GM21723 (cell line): ENCODE measurements around the gene PDE4D.
A peak's percentile ranks its signal among the peaks of the same experiment; 100 is the strongest.

Source experiments
- ATAC-seq: cut with Tn5 transposase; IDR thresholded peaks from one replicate; pipeline ENCODE4 v1.9.1; 2021; ENCODE audit warnings: mild to moderate bottlenecking, moderate library complexity; ENCODE audit not compliant: unreplicated experiment

Gene PDE4D

GRCh38 chr5:59245198-59245597, 648.3 kb downstream of the PDE4D start:
- no peak for ATAC-seq

GRCh38 chr5:59241552-59241951, 652.0 kb downstream of the PDE4D start:
- ATAC-seq: no peak

GRCh38 chr5:59241119-59241518, 652.4 kb downstream of the PDE4D start:
- no peak for ATAC-seq

GRCh38 chr5:59238126-59238902, 655.2 kb downstream of the PDE4D start:
- ATAC-seq: peak; percentile 61

- ATAC-seq: no peak
Measured at GRCh38 chr5:59236986-59237385, 656.5 kb downstream of the PDE4D start.

- no peak for ATAC-seq
Measured at GRCh38 chr5:59236448-59236847, 657.1 kb downstream of the PDE4D start.

GRCh38 chr5:59234236-59234635, 659.3 kb downstream of the PDE4D start:
- no peak for ATAC-seq

- no peak for ATAC-seq
Measured at GRCh38 chr5:59231221-59231931, 662.1 kb downstream of the PDE4D start.

GRCh38 chr5:59222687-59223511, 670.6 kb downstream of the PDE4D start:
- no peak for ATAC-seq

- no peak for ATAC-seq
Measured at GRCh38 chr5:59221769-59222168, 671.8 kb downstream of the PDE4D start.

- no peak for ATAC-seq
Measured at GRCh38 chr5:59218424-59219045, 675.0 kb downstream of the PDE4D start.

GRCh38 chr5:59216841-59217240, 676.7 kb downstream of the PDE4D start:
- no peak for ATAC-seq

GRCh38 chr5:59212596-59212995, 680.9 kb downstream of the PDE4D start:
- ATAC-seq: no peak

- ATAC-seq: no peak
Measured at GRCh38 chr5:59209758-59210359, 683.7 kb downstream of the PDE4D start.

GRCh38 chr5:59208474-59208873, 685.1 kb downstream of the PDE4D start:
- ATAC-seq: no peak

GRCh38 chr5:59207401-59207800, 686.1 kb downstream of the PDE4D start:
- no peak for ATAC-seq

GRCh38 chr5:59206132-59206581, 687.4 kb downstream of the PDE4D start:
- no peak for ATAC-seq

- ATAC-seq: no peak
Measured at GRCh38 chr5:59204114-59204897, 689.2 kb downstream of the PDE4D start.

GRCh38 chr5:59199868-59200267, 693.7 kb downstream of the PDE4D start:
- ATAC-seq: no peak

- ATAC-seq: no peak
Measured at GRCh38 chr5:59198832-59199231, 694.7 kb downstream of the PDE4D start.
